ENCODE results near the gene BMP8A.
"Not testable (repeated sequence)": the region's sequence is repeated elsewhere in the genome, so short reads cannot be mapped to it uniquely, and the experiment has no call there.

The BMP8A gene

GRCh38 chr1:39524171-39524570, 32.7 kb downstream of the BMP8A start:
- TF ChIP-seq CTCF (conservative IDR thresholded peaks at IDR 0.05; ENCODE audit: low read depth, low read length): no peak
- no peak for DNase-seq (ENCODE audit: low read depth)
- H3K4me3 ChIP-seq (ENCODE audit: low read depth, low read length): no peak overlapping the region

- DNase-seq (ENCODE audit: low read depth): no peak
- no peak for TF ChIP-seq CTCF (conservative IDR thresholded peaks at IDR 0.05; ENCODE audit: low read depth, low read length)
- H3K4me3 ChIP-seq (ENCODE audit: low read depth, low read length): no peak overlapping the region
These were observed 33.3 kb downstream of the BMP8A start for GRCh38 chr1:39524591-39525365.

GRCh38 chr1:39525366-39526165, 34.1 kb downstream of the BMP8A start:
- DNase-seq (ENCODE audit: low read depth): no peak
- no peak for TF ChIP-seq CTCF (conservative IDR thresholded peaks at IDR 0.05; ENCODE audit: low read depth, low read length)
- H3K4me3 ChIP-seq (ENCODE audit: low read depth, low read length): no peak overlapping the region

- DNase-seq (ENCODE audit: low read depth): no peak
- TF ChIP-seq CTCF (conservative IDR thresholded peaks at IDR 0.05; ENCODE audit: low read depth, low read length): no peak
- H3K4me3 ChIP-seq (ENCODE audit: low read depth, low read length): no peak overlapping the region
These were observed 35.2 kb downstream of the BMP8A start for GRCh38 chr1:39526466-39527189.

- H3K4me3 ChIP-seq (ENCODE audit: low read depth, low read length); DNase-seq (ENCODE audit: low read depth): not testable (repeated sequence)
These were observed 35.7 kb downstream of the BMP8A start for GRCh38 chr1:39527190-39527579.

GRCh38 chr1:39528082-39528481, 36.6 kb downstream of the BMP8A start:
- TF ChIP-seq CTCF (conservative IDR thresholded peaks at IDR 0.05; ENCODE audit: low read depth, low read length): no peak
- DNase-seq (ENCODE audit: low read depth): no peak
- H3K4me3 ChIP-seq (ENCODE audit: low read depth, low read length): no peak overlapping the region

GRCh38 chr1:39529901-39530535, 38.6 kb downstream of the BMP8A start:
- H3K4me3 ChIP-seq (ENCODE audit: low read depth, low read length): no peak overlapping the region
- DNase-seq (ENCODE audit: low read depth): no peak
- no peak for TF ChIP-seq CTCF (conservative IDR thresholded peaks at IDR 0.05; ENCODE audit: low read depth, low read length)
